DMS53 treated with DMSO at 0.1 percent for 48 hours (cell line): ENCODE measurements around the gene MED25.

ENCODE experiments used
- DNase-seq: peaks from one replicate; lab custom pipeline; 2025; ENCODE audit not compliant: unreplicated experiment; lab: John Stamatoyannopoulos, UW

MED25 gene

GRCh38 chr19:49798574-49798973 lies 19.5 kb upstream of the MED25 start:
- no peak for DNase-seq

GRCh38 chr19:49799271-49799797 lies 18.8 kb upstream of the MED25 start:
- no peak for DNase-seq

GRCh38 chr19:49799798-49800376 lies 18.2 kb upstream of the MED25 start:
- DNase-seq: no peak

GRCh38 chr19:49800771-49801170 lies 17.3 kb upstream of the MED25 start:
- DNase-seq: no peak

GRCh38 chr19:49801401-49801888 lies 16.6 kb upstream of the MED25 start:
- peak; percentile 6 for DNase-seq

- peak; percentile 64 for DNase-seq
Observed at GRCh38 chr19:49801966-49802661, 16.0 kb upstream of the MED25 start.

GRCh38 chr19:49802836-49803528 lies 15.1 kb upstream of the MED25 start:
- DNase-seq: peak; percentile 64

GRCh38 chr19:49803529-49803856 lies 14.6 kb upstream of the MED25 start:
- DNase-seq: no peak

- DNase-seq: no peak
Observed at GRCh38 chr19:49805822-49806619, 12.1 kb upstream of the MED25 start.

- no peak for DNase-seq
Observed at GRCh38 chr19:49806620-49806959, 11.5 kb upstream of the MED25 start.

- DNase-seq: no peak
Observed at GRCh38 chr19:49807058-49807903, 10.8 kb upstream of the MED25 start.

GRCh38 chr19:49807904-49808675 lies 10.0 kb upstream of the MED25 start:
- no peak for DNase-seq

GRCh38 chr19:49808711-49809159 lies 9.4 kb upstream of the MED25 start:
- peak; percentile 71 for DNase-seq

- DNase-seq: peak; percentile 47
Observed at GRCh38 chr19:49809160-49809940, 8.7 kb upstream of the MED25 start.

GRCh38 chr19:49809941-49810389 lies 8.1 kb upstream of the MED25 start:
- no peak for DNase-seq

- no peak for DNase-seq
Observed at GRCh38 chr19:49811328-49811727, 6.8 kb upstream of the MED25 start.

- no peak for DNase-seq
Observed at GRCh38 chr19:49812452-49812996, 5.6 kb upstream of the MED25 start.
